Measurements from ENCODE around the gene TNNI2. TPM values are rescaled to one million over a fixed set of nuclear protein-coding genes. Genes with fewer than 3 reads are reported as not detected.

TNNI2 gene
- total and polyA plus RNA-seq, 4 donors: 0.22 to 0.28 TPM; not detected in 2

DNA sequence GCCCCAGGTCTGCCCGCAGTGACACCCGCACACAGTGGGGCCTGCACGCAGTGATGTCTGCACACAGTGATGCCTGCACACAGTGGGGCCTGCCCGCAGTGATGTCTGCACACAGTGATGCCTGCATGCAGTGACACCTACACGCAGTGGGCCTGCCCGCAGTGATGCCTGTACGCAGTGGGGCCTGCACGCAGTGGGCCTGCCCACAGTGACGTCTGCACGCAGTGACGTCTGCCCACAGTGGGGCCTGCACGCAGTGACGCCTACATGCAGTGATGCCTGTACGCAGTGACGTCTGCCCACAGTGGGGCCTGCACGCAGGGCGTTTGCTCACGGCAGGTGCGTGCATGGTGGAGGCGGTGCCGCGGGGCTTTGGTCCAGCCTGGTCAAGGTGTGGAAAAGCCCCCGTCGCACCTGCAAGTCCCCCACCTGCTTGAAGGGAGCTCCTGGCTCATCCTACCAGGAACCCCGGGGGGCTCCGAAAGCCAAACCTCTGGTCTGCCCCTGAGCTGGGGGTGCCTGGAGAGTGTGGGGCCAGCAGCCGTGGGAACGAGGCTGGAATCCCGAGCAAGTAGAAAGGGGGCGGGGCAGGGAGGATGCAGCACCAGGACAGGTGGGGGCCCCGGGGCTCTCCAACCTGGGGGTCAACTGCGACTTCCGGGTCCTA is 12.9 kb upstream of the TNNI2 start:
- H3K9me3 ChIP-seq (ENCODE audit: control insufficient read depth in 4 of 4, low read length in 3 of 4): no peaks in the 10 kb centered on the region
- H3K27me3 ChIP-seq (ENCODE audit: control insufficient read depth in 4 of 4, insufficient read depth in 4 of 4, low read length in 3 of 4): no peaks in the 10 kb centered on the region
- H3K36me3 ChIP-seq (ENCODE audit: control insufficient read depth in 4 of 4, insufficient read depth in 3 of 4, low read depth in 1 of 4, low read length in 3 of 4): no peaks in the 10 kb centered on the region
- H3K4me3 ChIP-seq (ENCODE audit: low read depth in 1 of 3, low read length in 3 of 3): no peak overlapping the region
- TF ChIP-seq FOXA2 (IDR thresholded peaks at IDR 0.05) (no peak), RAD21 (IDR thresholded peaks at IDR 0.05) (no peak), ZBTB33 (IDR thresholded peaks at IDR 0.05) (no peak), JUND (IDR thresholded peaks at IDR 0.05) (no peak), TAF1 (conservative IDR thresholded peaks at IDR 0.05) (no peak), MAX (IDR thresholded peaks at IDR 0.05) (no peak), GABPA (IDR thresholded peaks at IDR 0.05 in 1 of 2, conservative IDR thresholded peaks at IDR 0.05 in 1 of 2) (no peak), YY1 (IDR thresholded peaks at IDR 0.05) (no peak), EGR1 (IDR thresholded peaks at IDR 0.05; ENCODE audit: low read depth in 2 of 2) (no peak), FOXA1 (IDR thresholded peaks at IDR 0.05) (no peak), NR2F2 (IDR thresholded peaks at IDR 0.05) (no peak), REST (IDR thresholded peaks at IDR 0.05) (no peak), RXRA (IDR thresholded peaks at IDR 0.05) (no peak), HNF4A (conservative IDR thresholded peaks at IDR 0.05) (no peak)
- TF ChIP-seq, protein P1, sequence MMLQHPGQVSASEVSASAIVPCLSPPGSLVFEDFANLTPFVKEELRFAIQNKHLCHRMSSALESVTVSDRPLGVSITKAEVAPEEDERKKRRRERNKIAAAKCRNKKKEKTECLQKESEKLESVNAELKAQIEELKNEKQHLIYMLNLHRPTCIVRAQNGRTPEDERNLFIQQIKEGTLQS (IDR thresholded peaks at IDR 0.05): no peak
- TF ChIP-seq, protein P2, sequence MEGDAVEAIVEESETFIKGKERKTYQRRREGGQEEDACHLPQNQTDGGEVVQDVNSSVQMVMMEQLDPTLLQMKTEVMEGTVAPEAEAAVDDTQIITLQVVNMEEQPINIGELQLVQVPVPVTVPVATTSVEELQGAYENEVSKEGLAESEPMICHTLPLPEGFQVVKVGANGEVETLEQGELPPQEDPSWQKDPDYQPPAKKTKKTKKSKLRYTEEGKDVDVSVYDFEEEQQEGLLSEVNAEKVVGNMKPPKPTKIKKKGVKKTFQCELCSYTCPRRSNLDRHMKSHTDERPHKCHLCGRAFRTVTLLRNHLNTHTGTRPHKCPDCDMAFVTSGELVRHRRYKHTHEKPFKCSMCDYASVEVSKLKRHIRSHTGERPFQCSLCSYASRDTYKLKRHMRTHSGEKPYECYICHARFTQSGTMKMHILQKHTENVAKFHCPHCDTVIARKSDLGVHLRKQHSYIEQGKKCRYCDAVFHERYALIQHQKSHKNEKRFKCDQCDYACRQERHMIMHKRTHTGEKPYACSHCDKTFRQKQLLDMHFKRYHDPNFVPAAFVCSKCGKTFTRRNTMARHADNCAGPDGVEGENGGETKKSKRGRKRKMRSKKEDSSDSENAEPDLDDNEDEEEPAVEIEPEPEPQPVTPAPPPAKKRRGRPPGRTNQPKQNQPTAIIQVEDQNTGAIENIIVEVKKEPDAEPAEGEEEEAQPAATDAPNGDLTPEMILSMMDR (IDR thresholded peaks at IDR 0.05; ENCODE audit: low read depth, low read length, missing input control): no peak
- H3K9ac ChIP-seq (ENCODE audit: low read depth in 1 of 2, low read length in 2 of 2): no peak overlapping the region
- peaks cover 4 to 31% (median 12%) of the 10 kb centered on the region in 4 donors for H3K4me1 ChIP-seq (ENCODE audit: control insufficient read depth in 4 of 4, insufficient read depth in 4 of 4, low read length in 3 of 4)
- H3K27ac ChIP-seq (ENCODE audit: low read depth in 1 of 2, low read length in 2 of 2): no peak overlapping the region
- 90% methylated on average over 33 of the region's 33 CpGs for WGBS
- no peak for DNase-seq (ENCODE audit: low spot score)
